Parathyroid adenoma (tissue), 2 donors: ENCODE data around the gene WNT5B.

ENCODE experiments used
- H2AFZ ChIP-seq: fragments of 300-600 bp; sonication (generic); one replicate; pipeline ENCODE4 v1.7.0; 2017; ENCODE audit warnings: antibody characterized with exemption, mild to moderate bottlenecking
- H3K27ac ChIP-seq: fragments of 300-600 bp; sonication (generic); one replicate; pipeline ENCODE4 v1.7.0; 2017
- H3K27me3 ChIP-seq: fragments of 300-600 bp; sonication (generic); one replicate; pipeline ENCODE4 v1.7.0; 2017; ENCODE audit warnings: low read length; ENCODE audit not compliant: control insufficient read depth, insufficient read depth
- H3K36me3 ChIP-seq: fragments of 300-600 bp; sonication (generic); one replicate; pipeline ENCODE4 v1.7.0; 2017; ENCODE audit warnings: low read length; ENCODE audit not compliant: control insufficient read depth, insufficient read depth
- H3K4me1 ChIP-seq: fragments of 300-600 bp; sonication (generic); one replicate; pipeline ENCODE4 v1.7.0; 2017; ENCODE audit warnings: control low read depth
- H3K4me2 ChIP-seq: fragments of 300-600 bp; sonication (generic); one replicate; pipeline ENCODE4 v1.7.0; 2017; ENCODE audit warnings: low read length
- H3K4me3 ChIP-seq: fragments of 300-600 bp; sonication (generic); one replicate; pipeline ENCODE4 v1.7.0; 2017; ENCODE audit warnings: low read depth, low read length
- H3K79me2 ChIP-seq: fragments of 300-600 bp; sonication (generic); one replicate; pipeline ENCODE4 v1.7.0; 2017; ENCODE audit warnings: control low read depth
- H3K9ac ChIP-seq: fragments of 300-600 bp; sonication (generic); one replicate; pipeline ENCODE4 v1.7.0; 2017; ENCODE audit warnings: mild to moderate bottlenecking
- H3K9me3 ChIP-seq: fragments of 300-600 bp; sonication (generic); one replicate; pipeline ENCODE4 v1.7.0; 2017; ENCODE audit warnings: low read length; ENCODE audit not compliant: control insufficient read depth
- TF ChIP-seq, protein P1 (sequence below): fragments of 300-600 bp; sonication (generic); IDR thresholded peaks from one replicate; pipeline ENCODE4 v1.7.0; 2017; ENCODE audit warnings: antibody characterized with exemption, mild to moderate bottlenecking
- donor health status: primary hyperparathyroidism.

Gene WNT5B

DNA sequence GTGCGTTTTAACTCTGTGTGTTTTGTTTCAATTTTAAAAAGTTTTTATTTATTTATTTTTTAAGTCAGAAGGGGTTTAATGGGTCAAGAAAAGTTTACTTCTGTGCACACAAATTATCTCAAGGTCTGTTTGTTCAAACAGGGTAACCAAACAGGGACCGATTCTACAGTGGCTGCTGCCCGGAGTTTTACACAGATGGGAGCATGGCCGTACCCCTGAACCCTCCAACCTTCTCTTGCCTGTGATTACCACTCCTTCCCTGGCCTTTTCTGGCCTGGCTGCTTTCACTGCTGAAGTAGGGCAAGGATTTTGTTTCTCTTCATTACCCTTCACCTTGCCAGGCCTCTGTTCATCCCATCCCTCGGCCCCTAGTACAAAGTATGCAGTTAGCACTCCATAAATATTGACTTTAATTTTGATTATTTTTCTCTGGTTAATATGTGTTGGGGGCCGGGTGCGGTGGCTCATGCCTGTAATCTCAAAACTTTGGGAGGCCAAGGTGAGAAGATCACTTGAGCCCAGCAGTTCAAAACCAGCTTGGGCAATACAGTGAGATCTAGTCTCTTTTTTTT, 18.9 kb upstream of the WNT5B start:
- H3K27ac ChIP-seq, result no peak overlapping the region
- H3K9me3 ChIP-seq, result no peaks in the 10 kb centered on the region
- no peaks in the 10 kb centered on the region for H3K36me3 ChIP-seq
- H3K9ac ChIP-seq, result no peak overlapping the region
- H2AFZ ChIP-seq, result no peak overlapping the region
- H3K4me2 ChIP-seq, result no peak overlapping the region
- no peaks in the 10 kb centered on the region for H3K27me3 ChIP-seq
- TF ChIP-seq, protein P1, sequence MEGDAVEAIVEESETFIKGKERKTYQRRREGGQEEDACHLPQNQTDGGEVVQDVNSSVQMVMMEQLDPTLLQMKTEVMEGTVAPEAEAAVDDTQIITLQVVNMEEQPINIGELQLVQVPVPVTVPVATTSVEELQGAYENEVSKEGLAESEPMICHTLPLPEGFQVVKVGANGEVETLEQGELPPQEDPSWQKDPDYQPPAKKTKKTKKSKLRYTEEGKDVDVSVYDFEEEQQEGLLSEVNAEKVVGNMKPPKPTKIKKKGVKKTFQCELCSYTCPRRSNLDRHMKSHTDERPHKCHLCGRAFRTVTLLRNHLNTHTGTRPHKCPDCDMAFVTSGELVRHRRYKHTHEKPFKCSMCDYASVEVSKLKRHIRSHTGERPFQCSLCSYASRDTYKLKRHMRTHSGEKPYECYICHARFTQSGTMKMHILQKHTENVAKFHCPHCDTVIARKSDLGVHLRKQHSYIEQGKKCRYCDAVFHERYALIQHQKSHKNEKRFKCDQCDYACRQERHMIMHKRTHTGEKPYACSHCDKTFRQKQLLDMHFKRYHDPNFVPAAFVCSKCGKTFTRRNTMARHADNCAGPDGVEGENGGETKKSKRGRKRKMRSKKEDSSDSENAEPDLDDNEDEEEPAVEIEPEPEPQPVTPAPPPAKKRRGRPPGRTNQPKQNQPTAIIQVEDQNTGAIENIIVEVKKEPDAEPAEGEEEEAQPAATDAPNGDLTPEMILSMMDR, result no peak
- peaks cover 32% of the 10 kb centered on the region for H3K4me1 ChIP-seq
- H3K79me2 ChIP-seq, result no peaks in the 10 kb centered on the region
- no peak overlapping the region for H3K4me3 ChIP-seq

DNA sequence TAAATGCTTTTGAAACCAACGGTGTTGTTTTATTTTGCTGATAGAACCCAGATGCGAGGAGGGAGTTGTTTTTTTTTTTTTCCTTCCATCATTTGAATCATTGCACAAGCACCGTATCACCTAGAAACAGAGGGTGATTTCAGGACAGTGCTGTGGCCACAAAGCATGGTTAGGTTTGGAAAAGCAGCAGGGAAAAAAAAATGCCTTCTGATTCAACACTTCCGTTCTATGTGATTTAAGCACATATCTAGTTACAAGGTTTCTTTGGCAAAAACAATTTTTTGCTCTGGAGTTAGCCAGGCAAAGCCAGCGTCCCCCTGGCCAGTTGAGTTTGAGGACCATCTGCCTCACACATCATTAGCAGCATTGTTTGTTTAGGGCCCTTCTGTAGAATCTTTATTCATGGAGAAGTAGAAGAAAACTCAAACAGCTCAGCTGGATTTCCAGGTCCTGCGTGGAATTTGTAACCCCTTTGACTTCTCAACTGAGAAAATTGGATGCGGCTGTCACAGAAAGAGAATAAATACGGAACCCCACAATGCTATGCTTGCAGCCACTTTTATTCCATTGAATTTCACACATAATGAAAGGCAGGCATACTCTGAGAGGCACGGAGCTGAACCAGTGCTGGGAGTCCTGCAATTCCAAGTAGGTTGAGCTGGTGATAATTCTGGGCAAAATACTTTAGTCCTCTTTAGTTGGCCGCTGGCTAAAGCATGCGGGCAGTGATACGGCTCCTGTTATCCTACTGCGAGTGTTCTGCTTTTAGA, 17.0 kb upstream of the WNT5B start:
- Histone ChIP-seq H3K79me2 (peaks cover 4% of the 10 kb centered on the region), H3K4me1 (peaks cover 21% of the 10 kb centered on the region), H3K4me2 (peak overlapping the region; percentile 43), H3K9ac (peak overlapping the region; percentile 32), H3K9me3 (no peaks in the 10 kb centered on the region), H3K4me3 (no peak overlapping the region), H3K27me3 (no peaks in the 10 kb centered on the region), H3K36me3 (no peaks in the 10 kb centered on the region), H3K27ac (peak overlapping the region; percentile 88), H2AFZ (peak overlapping the region; percentile 64)
- TF ChIP-seq, protein P1, result no peak

DNA sequence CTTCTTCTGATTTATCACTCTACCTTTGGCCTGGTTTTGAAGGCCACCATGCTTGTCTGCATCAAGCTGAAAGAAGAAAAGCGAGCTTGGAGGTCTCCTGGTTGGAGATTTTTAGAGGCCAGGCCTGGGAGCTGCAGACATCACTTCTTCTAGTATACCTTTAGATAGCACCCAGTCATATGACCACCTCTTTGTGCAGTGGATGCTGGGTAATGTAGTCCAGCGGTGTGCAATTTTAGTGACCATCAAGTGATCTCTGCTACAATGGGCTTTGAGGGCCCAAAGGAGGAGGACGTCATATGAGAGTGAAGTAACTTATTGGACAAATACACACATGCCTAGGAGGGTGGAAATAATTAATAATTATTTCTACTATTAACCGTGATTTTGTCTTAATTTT, 15.2 kb upstream of the WNT5B start:
- no peak overlapping the region for H3K9ac ChIP-seq
- TF ChIP-seq, protein P1, result no peak

DNA sequence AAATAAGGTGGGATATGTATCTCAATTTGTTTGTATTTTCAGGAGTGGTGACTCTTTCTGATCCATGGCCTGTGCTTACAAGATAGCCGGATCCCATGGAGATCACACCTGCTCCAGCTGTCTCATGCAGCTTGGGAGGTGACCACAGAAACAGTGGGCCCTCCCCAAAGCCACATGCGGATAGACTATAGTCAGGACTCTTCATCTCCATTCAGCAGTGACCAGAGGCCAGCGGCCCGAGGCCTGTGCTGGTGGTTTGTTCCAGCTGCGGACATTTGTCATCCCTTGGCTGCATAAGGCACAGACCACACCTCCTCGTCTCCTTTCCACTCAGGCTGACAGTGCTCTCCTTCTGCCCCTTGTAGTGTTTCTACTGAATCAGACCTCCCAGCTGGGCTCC, 14.7 kb upstream of the WNT5B start:
- TF ChIP-seq, protein P1, result no peak
- Histone ChIP-seq H3K79me2 (peaks cover 6% of the 10 kb centered on the region), H2AFZ (peak overlapping the region; percentile 53), H3K27ac (peak overlapping the region; percentile 16), H3K4me3 (no peak overlapping the region), H3K9me3 (no peaks in the 10 kb centered on the region), H3K4me2 (no peak overlapping the region), H3K4me1 (peaks cover 11% of the 10 kb centered on the region), H3K9ac (no peak overlapping the region), H3K36me3 (no peaks in the 10 kb centered on the region), H3K27me3 (no peaks in the 10 kb centered on the region)

More for the DNA sequence above, 15.2 kb upstream of the WNT5B start:
- Histone ChIP-seq H3K27me3 (no peaks in the 10 kb centered on the region), H3K36me3 (no peaks in the 10 kb centered on the region), H3K9me3 (no peaks in the 10 kb centered on the region), H3K4me3 (no peak overlapping the region), H3K4me1 (peaks cover 11% of the 10 kb centered on the region), H3K4me2 (no peak overlapping the region), H2AFZ (peak overlapping the region; percentile 10), H3K27ac (no peak overlapping the region), H3K79me2 (peaks cover 6% of the 10 kb centered on the region)
